Dermis lymphatic vessel endothelial cell (primary cell): ENCODE measurements around the gene GRIN2A. TPM values are rescaled to one million over a fixed set of nuclear protein-coding genes. Genes with fewer than 3 reads are reported as not detected.

Experiments
- total RNA-seq: library from RNA; depleted of rRNA; stranded (reverse); fragments of >200 nt; gene quantifications from 2 replicates; pipeline ENCODE4 v1.2.1, GENCODE V29; 2014

Gene GRIN2A
- not detected in 2 replicates for total RNA-seq

DNA sequence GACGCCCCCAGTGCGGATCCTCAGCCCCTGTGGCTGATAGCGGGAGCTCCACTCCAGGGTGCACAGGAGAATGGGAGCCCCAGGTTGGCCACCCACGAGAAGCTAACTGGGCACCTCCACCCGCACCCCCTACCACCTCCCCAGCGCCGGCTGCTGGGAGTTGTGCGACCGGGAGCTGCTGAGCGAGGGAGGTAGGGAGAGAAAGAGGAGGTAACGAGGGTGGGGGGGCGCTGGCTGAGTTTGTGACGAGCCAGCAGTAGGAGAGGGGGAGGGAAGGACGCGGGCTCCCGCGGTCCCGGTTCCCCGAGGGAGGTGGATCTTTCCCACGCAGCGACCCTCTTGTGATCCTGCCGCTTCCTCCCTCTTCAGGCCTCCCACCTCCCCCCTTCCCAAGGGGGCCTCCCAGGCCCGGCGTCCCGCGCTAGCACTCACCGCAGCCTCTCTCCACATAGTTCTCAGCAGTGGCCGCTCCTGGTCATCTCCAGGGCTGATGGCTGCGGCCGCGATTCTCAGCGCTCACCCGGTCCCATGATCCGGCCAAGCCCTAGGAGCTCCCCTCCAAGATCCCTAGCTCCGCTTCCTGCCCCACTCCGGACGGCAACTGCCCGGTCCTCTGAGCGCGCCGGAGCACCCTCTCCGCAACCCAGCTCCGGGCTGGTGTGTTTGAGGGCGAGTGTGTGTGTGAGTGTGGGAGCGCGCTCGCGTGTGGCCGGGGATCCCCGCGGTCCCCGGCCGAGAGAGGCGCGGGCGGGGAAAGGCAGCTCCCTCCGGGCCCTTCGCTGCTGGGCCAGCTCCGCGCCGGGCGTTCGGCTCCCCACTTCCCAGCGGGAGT is at the start of gene GRIN2A:
Gene GRIN2A (minus strand): TSS at position 207 of the 832 bp plus-strand sequence. CDS start 2,017 bp downstream, outside the sequence.

Other genes starting within 250 kb of the GRIN2A start
- 9.4 and 9.9 TPM in 2 replicates for gene ATF7IP2, start 203.6 kb upstream of the GRIN2A start, total RNA-seq